Measurements from ENCODE around the gene ATG7. TPM values are rescaled to one million over a fixed set of nuclear protein-coding genes. Genes with fewer than 3 reads are reported as not detected.
"Not testable (repeated sequence)": the region's sequence is repeated elsewhere in the genome, so short reads cannot be mapped to it uniquely, and the experiment has no call there.

ATG7 gene
- total and polyA plus RNA-seq, 10 of the 15 experiments (the other 5 are each of a cell fraction or from before 2014, with no cell fraction given), result 13.5 to 49.5 (median 26.4) TPM

GRCh38 chr3:11523572-11524101, 251.4 kb downstream of the ATG7 start (continued):
- TF ChIP-seq SIX5 (IDR thresholded peaks at IDR 0.05; ENCODE audit: low read depth, low read length, severe bottlenecking), result no peak
- TF ChIP-seq ESRRA (IDR thresholded peaks at IDR 0.05; ENCODE audit: low read length), result no peak

GRCh38 chr3:11526121-11526520, 253.9 kb downstream of the ATG7 start:
- not testable (repeated sequence) for ATAC-seq; BruUV-seq (replicated peaks); FAIRE-seq

DNA sequence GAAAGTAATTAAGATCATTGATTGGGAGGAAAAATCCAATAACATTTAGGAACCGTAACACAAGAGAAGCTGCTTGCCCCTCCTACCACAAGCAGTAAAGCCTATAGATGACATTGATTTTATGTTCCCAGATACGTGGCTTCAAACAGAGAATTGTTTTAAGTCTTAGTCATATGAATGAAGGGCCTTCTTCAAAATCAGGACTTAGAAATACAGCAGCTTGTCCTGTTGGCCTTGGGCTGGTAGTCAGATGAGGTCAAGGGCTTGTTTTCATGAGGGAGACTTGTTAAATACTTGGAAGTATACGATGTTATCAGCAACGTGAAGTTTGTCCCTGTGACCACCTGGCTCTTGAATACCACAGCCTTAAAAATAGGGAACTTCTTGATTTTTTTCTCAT, 257.1 kb downstream of the ATG7 start:
- H3K79me2 ChIP-seq (ENCODE audit: control insufficient read depth, insufficient read depth, low read length), result no peaks in the 10 kb centered on the region
- ChIA-PET POLR2A (no interaction called here), CTCF (no interaction called here), SMC1A (ENCODE audit: uncharacterized antibody, unreplicated experiment) (no interaction called here), RAD21 (ENCODE audit: unreplicated experiment) (no interaction called here)
- H3K9ac ChIP-seq (ENCODE audit: control insufficient read depth, insufficient read depth, low read length), result no peak overlapping the region
- DNase-seq (ENCODE audit: low read depth, low spot score), result no peak
- in situ Hi-C loops (cut with MboI), result no loop called here
- H3K36me3 ChIP-seq (ENCODE audit: control insufficient read depth in 2 of 2, insufficient read depth in 2 of 2, low read length in 1 of 2), result no peaks in the 10 kb centered on the region
- FAIRE-seq, result no peak
- no peaks in the 10 kb centered on the region for H3K27me3 ChIP-seq (replicated peaks in 1 of 2; ENCODE audit: control insufficient read depth in 2 of 2, insufficient read depth in 2 of 2, low read length in 1 of 2)
- H3K9me3 ChIP-seq (replicated peaks; ENCODE audit: control insufficient read depth, insufficient read depth, low read length), result no peaks in the 10 kb centered on the region; the same call in 2 of the 3 replicates
- no peak overlapping the region for H3K27ac ChIP-seq (ENCODE audit: control insufficient read depth, insufficient read depth)
- no TSS peak for BruUV-seq (replicated peaks)
- WGBS (ENCODE audit: insufficient coverage, insufficient replicate concordance, low lambda C conversion rate, missing lambda C conversion rate), result 93% methylated on average over 4 of the region's 4 CpGs
- no peak for ATAC-seq
- no peak overlapping the region for H3K4me2 ChIP-seq (ENCODE audit: control insufficient read depth, insufficient read depth)
- intact Hi-C loops (cut with micrococcal nuclease; ENCODE audit: unreplicated experiment), result no loop called here
- no peak overlapping the region for H3K4me3 ChIP-seq
- no peaks in the 10 kb centered on the region for H3K4me1 ChIP-seq (ENCODE audit: control insufficient read depth, insufficient read depth, low read length)
- no peak overlapping the region for H2AFZ ChIP-seq (ENCODE audit: control insufficient read depth, low read depth, low read length)
- H4K20me1 ChIP-seq (ENCODE audit: control insufficient read depth, insufficient read depth), result no peaks in the 10 kb centered on the region
- TF ChIP-seq NFXL1 (IDR thresholded peaks at IDR 0.05; ENCODE audit: borderline replicate concordance) (no peak), FOXM1 (IDR thresholded peaks at IDR 0.05; ENCODE audit: low read depth, low read length) (no peak), TCF3 (IDR thresholded peaks at IDR 0.05; ENCODE audit: borderline replicate concordance, insufficient read depth, low read depth, low read length) (no peak), NR2C2 (IDR thresholded peaks at IDR 0.05; ENCODE audit: borderline replicate concordance, control insufficient read depth, insufficient read length, low read depth) (no peak)
- TF ChIP-seq, protein P1, sequence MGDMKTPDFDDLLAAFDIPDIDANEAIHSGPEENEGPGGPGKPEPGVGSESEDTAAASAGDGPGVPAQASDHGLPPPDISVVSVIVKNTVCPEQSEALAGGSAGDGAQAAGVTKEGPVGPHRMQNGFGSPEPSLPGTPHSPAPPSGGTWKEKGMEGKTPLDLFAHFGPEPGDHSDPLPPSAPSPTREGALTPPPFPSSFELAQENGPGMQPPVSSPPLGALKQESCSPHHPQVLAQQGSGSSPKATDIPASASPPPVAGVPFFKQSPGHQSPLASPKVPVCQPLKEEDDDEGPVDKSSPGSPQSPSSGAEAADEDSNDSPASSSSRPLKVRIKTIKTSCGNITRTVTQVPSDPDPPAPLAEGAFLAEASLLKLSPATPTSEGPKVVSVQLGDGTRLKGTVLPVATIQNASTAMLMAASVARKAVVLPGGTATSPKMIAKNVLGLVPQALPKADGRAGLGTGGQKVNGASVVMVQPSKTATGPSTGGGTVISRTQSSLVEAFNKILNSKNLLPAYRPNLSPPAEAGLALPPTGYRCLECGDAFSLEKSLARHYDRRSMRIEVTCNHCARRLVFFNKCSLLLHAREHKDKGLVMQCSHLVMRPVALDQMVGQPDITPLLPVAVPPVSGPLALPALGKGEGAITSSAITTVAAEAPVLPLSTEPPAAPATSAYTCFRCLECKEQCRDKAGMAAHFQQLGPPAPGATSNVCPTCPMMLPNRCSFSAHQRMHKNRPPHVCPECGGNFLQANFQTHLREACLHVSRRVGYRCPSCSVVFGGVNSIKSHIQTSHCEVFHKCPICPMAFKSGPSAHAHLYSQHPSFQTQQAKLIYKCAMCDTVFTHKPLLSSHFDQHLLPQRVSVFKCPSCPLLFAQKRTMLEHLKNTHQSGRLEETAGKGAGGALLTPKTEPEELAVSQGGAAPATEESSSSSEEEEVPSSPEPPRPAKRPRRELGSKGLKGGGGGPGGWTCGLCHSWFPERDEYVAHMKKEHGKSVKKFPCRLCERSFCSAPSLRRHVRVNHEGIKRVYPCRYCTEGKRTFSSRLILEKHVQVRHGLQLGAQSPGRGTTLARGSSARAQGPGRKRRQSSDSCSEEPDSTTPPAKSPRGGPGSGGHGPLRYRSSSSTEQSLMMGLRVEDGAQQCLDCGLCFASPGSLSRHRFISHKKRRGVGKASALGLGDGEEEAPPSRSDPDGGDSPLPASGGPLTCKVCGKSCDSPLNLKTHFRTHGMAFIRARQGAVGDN (IDR thresholded peaks at IDR 0.05), result no peak
- TF ChIP-seq, protein P2, sequence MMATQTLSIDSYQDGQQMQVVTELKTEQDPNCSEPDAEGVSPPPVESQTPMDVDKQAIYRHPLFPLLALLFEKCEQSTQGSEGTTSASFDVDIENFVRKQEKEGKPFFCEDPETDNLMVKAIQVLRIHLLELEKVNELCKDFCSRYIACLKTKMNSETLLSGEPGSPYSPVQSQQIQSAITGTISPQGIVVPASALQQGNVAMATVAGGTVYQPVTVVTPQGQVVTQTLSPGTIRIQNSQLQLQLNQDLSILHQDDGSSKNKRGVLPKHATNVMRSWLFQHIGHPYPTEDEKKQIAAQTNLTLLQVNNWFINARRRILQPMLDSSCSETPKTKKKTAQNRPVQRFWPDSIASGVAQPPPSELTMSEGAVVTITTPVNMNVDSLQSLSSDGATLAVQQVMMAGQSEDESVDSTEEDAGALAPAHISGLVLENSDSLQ (IDR thresholded peaks at IDR 0.05), result no peak

More at GRCh38 chr3:11526121-11526520, 253.9 kb downstream of the ATG7 start:
- in situ Hi-C loops (cut with MboI); H2AFZ ChIP-seq (ENCODE audit: control insufficient read depth, low read depth, low read length); H3K4me2 ChIP-seq (ENCODE audit: control insufficient read depth, insufficient read depth); H3K4me1 ChIP-seq (ENCODE audit: control insufficient read depth, insufficient read depth, low read length); H3K9me3 ChIP-seq (replicated peaks; ENCODE audit: control insufficient read depth, insufficient read depth, low read length); SMC1A ChIA-PET (ENCODE audit: uncharacterized antibody, unreplicated experiment); H3K36me3 ChIP-seq (ENCODE audit: control insufficient read depth in 2 of 2, insufficient read depth in 2 of 2, low read length in 1 of 2); H3K9ac ChIP-seq (ENCODE audit: control insufficient read depth, insufficient read depth, low read length); DNase-seq (ENCODE audit: low read depth, low spot score); H4K20me1 ChIP-seq (ENCODE audit: control insufficient read depth, insufficient read depth); CTCF ChIA-PET; H3K79me2 ChIP-seq (ENCODE audit: control insufficient read depth, insufficient read depth, low read length); H3K27ac ChIP-seq (ENCODE audit: control insufficient read depth, insufficient read depth); H3K27me3 ChIP-seq (replicated peaks in 1 of 2; ENCODE audit: control insufficient read depth in 2 of 2, insufficient read depth in 2 of 2, low read length in 1 of 2); H3K4me3 ChIP-seq; intact Hi-C loops (cut with micrococcal nuclease; ENCODE audit: unreplicated experiment): not testable (repeated sequence)
- WGBS (ENCODE audit: insufficient coverage, insufficient replicate concordance, low lambda C conversion rate, missing lambda C conversion rate), result 99% methylated on average over 5 of the region's 5 CpGs
- ChIA-PET POLR2A (interaction anchor here (0.7 kb wide), 1 partner anchor 1391 kb away, joined by 4 read pairs; no protein-coding TSS in a partner anchor), RAD21 (ENCODE audit: unreplicated experiment) (interaction anchor here (0.7 kb wide), 1 partner anchor 124 kb away, joined by 3 read pairs; no protein-coding TSS in a partner anchor)
